ENCODE measurements around the gene NHS.
"Not testable (repeated sequence)": the region's sequence is repeated elsewhere in the genome, so short reads cannot be mapped to it uniquely, and the experiment has no call there.

DNA sequence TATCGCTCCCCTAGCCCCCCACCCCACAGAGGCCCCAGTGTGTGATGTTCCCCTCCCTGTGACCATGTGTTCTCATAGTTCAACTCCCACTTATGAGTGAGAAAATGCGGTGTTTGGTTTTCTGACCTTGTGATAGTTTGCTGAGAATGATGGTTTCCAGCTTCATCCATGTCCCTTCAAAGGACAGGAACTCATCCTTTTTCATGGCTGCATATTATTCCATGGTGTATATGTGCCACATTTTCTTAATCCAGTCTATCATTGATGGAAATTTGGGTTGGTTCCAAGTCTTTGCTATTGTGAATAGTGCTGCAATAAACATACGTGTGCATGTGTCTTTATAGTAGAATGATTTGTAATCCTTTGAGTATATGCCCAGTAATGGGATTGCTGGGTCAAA is 193.8 kb downstream of the NHS start:
- not testable (repeated sequence) for TF ChIP-seq POLR2A (IDR thresholded peaks at IDR 0.05)
- TF ChIP-seq, protein P1, sequence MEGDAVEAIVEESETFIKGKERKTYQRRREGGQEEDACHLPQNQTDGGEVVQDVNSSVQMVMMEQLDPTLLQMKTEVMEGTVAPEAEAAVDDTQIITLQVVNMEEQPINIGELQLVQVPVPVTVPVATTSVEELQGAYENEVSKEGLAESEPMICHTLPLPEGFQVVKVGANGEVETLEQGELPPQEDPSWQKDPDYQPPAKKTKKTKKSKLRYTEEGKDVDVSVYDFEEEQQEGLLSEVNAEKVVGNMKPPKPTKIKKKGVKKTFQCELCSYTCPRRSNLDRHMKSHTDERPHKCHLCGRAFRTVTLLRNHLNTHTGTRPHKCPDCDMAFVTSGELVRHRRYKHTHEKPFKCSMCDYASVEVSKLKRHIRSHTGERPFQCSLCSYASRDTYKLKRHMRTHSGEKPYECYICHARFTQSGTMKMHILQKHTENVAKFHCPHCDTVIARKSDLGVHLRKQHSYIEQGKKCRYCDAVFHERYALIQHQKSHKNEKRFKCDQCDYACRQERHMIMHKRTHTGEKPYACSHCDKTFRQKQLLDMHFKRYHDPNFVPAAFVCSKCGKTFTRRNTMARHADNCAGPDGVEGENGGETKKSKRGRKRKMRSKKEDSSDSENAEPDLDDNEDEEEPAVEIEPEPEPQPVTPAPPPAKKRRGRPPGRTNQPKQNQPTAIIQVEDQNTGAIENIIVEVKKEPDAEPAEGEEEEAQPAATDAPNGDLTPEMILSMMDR (IDR thresholded peaks at IDR 0.05 in 4 of 5, conservative IDR thresholded peaks at IDR 0.05 in 1 of 5), result not testable (repeated sequence)
